HCT116 (cell line): ENCODE data around the gene DIS3L2.

Experiments used
- CEBPB ChIP-seq: IDR thresholded peaks from 2 replicates; pipeline ENCODE4 v1.6.1; 2012; ENCODE audit warnings: low read depth
- CTCF ChIP-seq, 3 experiments: fragments of 200-600 bp in 1 of 3; sonication (generic) in 1 of 3; IDR thresholded peaks in 2 of 3; conservative IDR thresholded peaks in 1 of 3; 2 replicates each; pipeline ENCODE4 v1.5.1; 2012 to 2017; ENCODE audit warnings: low read depth in 2 of 3, low read length in 2 of 3, antibody characterized with exemption in 1 of 3, borderline replicate concordance in 1 of 3, control low read depth in 1 of 3, mild to moderate bottlenecking in 1 of 3, mixed read lengths in 1 of 3, mixed run types in 1 of 3, moderate library complexity in 1 of 3; ENCODE audit not compliant: insufficient read depth in 1 of 3
- EZH2phosphoT487 ChIP-seq: fragments of 200-600 bp; IDR thresholded peaks from 2 replicates; pipeline ENCODE4 v1.6.1; 2018; ENCODE audit warnings: antibody characterized with exemption, borderline replicate concordance
- JUND ChIP-seq: IDR thresholded peaks from 2 replicates; pipeline ENCODE4 v1.6.1; 2012
- MAX ChIP-seq: IDR thresholded peaks from 2 replicates; pipeline ENCODE4 v1.6.1; 2012
- POLR2A ChIP-seq: IDR thresholded peaks from 2 replicates; pipeline ENCODE4 v1.7.0; 2011; ENCODE audit warnings: borderline replicate concordance; ENCODE audit not compliant: insufficient read depth, insufficient read length; ENCODE audit errors: extremely low read depth
- POLR2AphosphoS5 ChIP-seq: IDR thresholded peaks from 2 replicates; pipeline ENCODE4 v1.6.1; 2011; ENCODE audit warnings: mild to moderate bottlenecking, low read depth, low read length, moderate library complexity
- REST ChIP-seq: IDR thresholded peaks from 2 replicates; pipeline ENCODE4 v1.6.1; 2012; ENCODE audit warnings: low read depth
- SP1 ChIP-seq: IDR thresholded peaks from 2 replicates; pipeline ENCODE4 v1.6.1; 2012; ENCODE audit warnings: low read depth
- TCF7L2 ChIP-seq: IDR thresholded peaks from 2 replicates; pipeline ENCODE4 v1.7.0; 2011; ENCODE audit warnings: borderline replicate concordance, inconsistent platforms; ENCODE audit not compliant: insufficient read depth, insufficient read length; ENCODE audit errors: extremely low read depth
- ZFX ChIP-seq: fragments of 450-650 bp; IDR thresholded peaks from 2 replicates; pipeline ENCODE4 v1.6.1; 2017

- no peak for TF ChIP-seq POLR2A
- TF ChIP-seq CTCF (IDR thresholded peaks at IDR 0.05 in 2 of 3, conservative IDR thresholded peaks at IDR 0.05 in 1 of 3; ENCODE audit: borderline replicate concordance in 1 of 3, insufficient read depth in 1 of 3, low read depth in 2 of 3, low read length in 2 of 3), result no peak
- TF ChIP-seq REST, result no peak
- TF ChIP-seq SP1, result no peak
- no peak for TF ChIP-seq EZH2phosphoT487
- TF ChIP-seq CEBPB, result no peak
- no peak for TF ChIP-seq JUND
- no peak for TF ChIP-seq TCF7L2
- no peak for TF ChIP-seq MAX
- no peak for TF ChIP-seq POLR2AphosphoS5
- no peak for TF ChIP-seq ZFX
These were observed 200.7 kb downstream of the DIS3L2 start for GRCh38 chr2:232162187-232162586.
